IPS-18a (cell line): ENCODE data around the gene RPL37.
A peak's percentile ranks its signal among the peaks of the same experiment; 100 is the strongest.
"Not testable (repeated sequence)": the region's sequence is repeated elsewhere in the genome, so short reads cannot be mapped to it uniquely, and the experiment has no call there.

Source experiments
- H3K27ac ChIP-seq: one replicate; pipeline ENCODE4 v1.5.1; 2013; ENCODE audit warnings: low read length
- H3K27me3 ChIP-seq: one replicate; pipeline ENCODE4 v1.6.1; 2013; ENCODE audit warnings: mild to moderate bottlenecking, low read length; ENCODE audit not compliant: control insufficient read depth, insufficient read depth
- H3K36me3 ChIP-seq: one replicate; pipeline ENCODE4 v1.6.1; 2013; ENCODE audit warnings: low read depth, low read length; ENCODE audit not compliant: control insufficient read depth
- H3K4me1 ChIP-seq: one replicate; pipeline ENCODE4 v1.6.1; 2013; ENCODE audit warnings: low read depth, low read length; ENCODE audit not compliant: control insufficient read depth
- H3K4me3 ChIP-seq: one replicate; pipeline ENCODE4 v1.5.1; 2013; ENCODE audit warnings: low read length
- H3K9ac ChIP-seq: one replicate; pipeline ENCODE4 v1.6.1; 2013; ENCODE audit warnings: mild to moderate bottlenecking, low read length, moderate library complexity
- H3K9me3 ChIP-seq: one replicate; pipeline ENCODE4 v1.6.1; 2013; ENCODE audit warnings: low read depth, low read length; ENCODE audit not compliant: control insufficient read depth

RPL37 gene

DNA sequence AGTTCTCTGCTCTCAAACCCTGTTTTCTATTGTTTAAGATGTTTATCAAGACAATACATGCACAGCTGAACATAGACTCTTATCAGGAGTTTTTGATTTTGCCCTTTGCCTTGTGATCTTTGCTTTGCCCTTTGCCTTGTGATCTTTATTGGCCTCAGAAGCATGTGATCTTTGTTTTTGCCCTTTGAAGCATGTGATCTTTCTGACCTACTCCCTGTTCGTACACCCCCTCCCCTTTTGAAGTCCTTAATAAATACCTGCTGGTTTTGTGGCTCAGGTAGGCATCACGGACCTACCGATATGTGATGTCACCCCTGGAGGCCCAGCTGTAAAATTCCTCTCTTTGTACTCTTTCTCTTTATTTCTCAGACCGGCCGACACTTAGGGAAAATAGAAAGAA, 30.0 kb upstream of the RPL37 start:
- not testable (repeated sequence) for H3K27me3 ChIP-seq, H3K9me3 ChIP-seq, H3K4me1 ChIP-seq, H3K36me3 ChIP-seq, H3K9ac ChIP-seq, H3K4me3 ChIP-seq, H3K27ac ChIP-seq

GRCh38 chr5:40860711-40861110, 25.7 kb upstream of the RPL37 start:
- H3K4me1 ChIP-seq, result no peaks in the 10 kb centered on the region
- H3K4me3 ChIP-seq, result no peak overlapping the region
- H3K27me3 ChIP-seq, result no peaks in the 10 kb centered on the region
- H3K9me3 ChIP-seq, result no peaks in the 10 kb centered on the region
- H3K9ac ChIP-seq, result no peak overlapping the region
- no peak overlapping the region for H3K27ac ChIP-seq
- no peaks in the 10 kb centered on the region for H3K36me3 ChIP-seq

DNA sequence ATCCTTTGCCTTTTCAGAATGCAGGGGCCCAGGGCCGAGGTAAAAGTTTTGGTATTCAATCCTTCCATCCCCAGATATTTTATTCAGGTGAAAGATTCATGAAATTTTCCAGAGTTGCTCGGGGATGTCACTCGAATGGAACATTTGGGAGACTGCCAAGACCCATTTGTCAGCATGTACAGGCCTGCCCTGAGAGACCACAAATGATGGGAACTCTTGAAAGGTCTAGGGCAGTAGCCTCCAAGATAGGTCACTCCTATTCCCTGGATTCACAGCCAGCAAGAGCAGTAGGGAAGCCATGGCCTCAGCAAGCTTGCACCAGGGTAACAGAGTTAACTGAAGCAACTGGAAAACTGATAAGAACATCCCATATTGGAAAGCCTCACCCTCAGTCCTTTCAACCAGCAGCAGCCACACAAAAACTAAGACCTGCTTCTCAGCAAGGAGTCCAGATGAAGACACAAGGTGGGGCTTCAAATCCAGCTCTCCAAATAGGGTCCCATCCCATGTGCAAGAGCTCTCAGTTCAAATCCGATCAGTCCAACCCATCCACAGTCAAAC, 18.7 kb upstream of the RPL37 start:
- H3K4me3 ChIP-seq, result no peak overlapping the region
- no peaks in the 10 kb centered on the region for H3K4me1 ChIP-seq
- H3K9ac ChIP-seq, result no peak overlapping the region
- H3K27me3 ChIP-seq, result no peaks in the 10 kb centered on the region
- no peaks in the 10 kb centered on the region for H3K36me3 ChIP-seq
- H3K27ac ChIP-seq, result no peak overlapping the region
- no peaks in the 10 kb centered on the region for H3K9me3 ChIP-seq

DNA sequence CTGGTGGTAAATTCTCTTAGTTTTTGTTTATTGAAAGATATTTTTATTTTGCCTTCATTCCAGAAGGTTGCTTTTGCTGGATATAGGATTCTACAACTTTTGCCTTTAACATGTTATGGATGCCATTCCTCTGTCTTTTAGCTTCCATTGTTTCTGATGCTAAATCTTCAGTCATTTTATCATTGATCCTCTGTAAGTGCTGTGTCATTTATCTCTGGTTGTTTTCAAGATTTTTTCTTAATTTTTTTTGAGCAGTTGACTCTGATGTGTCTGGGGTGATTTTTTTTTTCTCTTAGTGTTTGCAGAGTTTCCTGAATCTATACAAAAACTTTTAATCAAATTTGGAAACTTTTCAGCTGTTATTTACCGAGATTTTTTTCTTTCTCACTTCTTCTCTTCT, 12.5 kb upstream of the RPL37 start:
- Histone ChIP-seq H3K4me3 (no peak overlapping the region), H3K9me3 (no peaks in the 10 kb centered on the region), H3K36me3 (no peaks in the 10 kb centered on the region), H3K4me1 (no peaks in the 10 kb centered on the region), H3K27ac (no peak overlapping the region), H3K9ac (no peak overlapping the region), H3K27me3 (no peaks in the 10 kb centered on the region)

DNA sequence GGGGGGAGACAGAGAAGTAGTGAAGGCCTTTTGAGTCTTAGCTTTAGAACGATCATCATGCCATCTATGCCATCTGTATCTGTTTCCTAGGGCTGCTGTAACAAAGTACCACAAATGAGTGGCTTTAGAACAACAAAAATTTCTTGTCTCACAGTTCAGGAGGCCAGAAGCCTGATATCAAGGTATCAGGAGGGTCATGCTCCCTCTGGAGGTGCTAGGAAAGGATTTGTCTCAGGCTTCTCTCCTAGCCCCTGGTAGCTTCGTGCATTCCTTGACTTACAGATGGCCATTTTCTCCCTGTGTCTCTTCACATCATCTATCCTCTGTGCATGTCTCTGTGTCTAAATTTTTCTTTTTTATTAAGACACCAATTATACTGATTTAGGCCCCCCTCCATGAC, 11.3 kb upstream of the RPL37 start:
- peaks cover 4% of the 10 kb centered on the region for H3K4me1 ChIP-seq
- H3K9ac ChIP-seq, result no peak overlapping the region
- H3K4me3 ChIP-seq, result no peak overlapping the region
- H3K36me3 ChIP-seq, result no peaks in the 10 kb centered on the region
- no peaks in the 10 kb centered on the region for H3K27me3 ChIP-seq
- H3K27ac ChIP-seq, result no peak overlapping the region
- H3K9me3 ChIP-seq, result no peaks in the 10 kb centered on the region

GRCh38 chr5:40844565-40844964, 9.5 kb upstream of the RPL37 start:
- H3K4me3 ChIP-seq, result no peak overlapping the region
- H3K9me3 ChIP-seq, result no peaks in the 10 kb centered on the region
- no peaks in the 10 kb centered on the region for H3K27me3 ChIP-seq
- no peak overlapping the region for H3K9ac ChIP-seq
- no peaks in the 10 kb centered on the region for H3K36me3 ChIP-seq
- H3K4me1 ChIP-seq, result peaks cover 12% of the 10 kb centered on the region
- H3K27ac ChIP-seq, result no peak overlapping the region

GRCh38 chr5:40842351-40842750, 7.3 kb upstream of the RPL37 start:
- H3K9ac ChIP-seq, result no peak overlapping the region

GRCh38 chr5:40841068-40841805, 6.2 kb upstream of the RPL37 start, which contains the start of gene CARD6:
Gene CARD6, plus strand, starts transcription at chr5:40841367. Its CDS starts 16 bp downstream, at chr5:40841383.
- Histone ChIP-seq H3K9me3 (no peaks in the 10 kb centered on the region), H3K27ac (no peak within 1 kb of the TSS), H3K36me3 (no peaks in the 10 kb centered on the region), H3K4me3 (peak within 1 kb of the TSS; percentile 39), H3K27me3 (no peaks in the 10 kb centered on the region), H3K4me1 (peaks cover 12% of the 10 kb centered on the region), H3K9ac (no peak within 1 kb of the TSS)

More at GRCh38 chr5:40842351-40842750, 7.3 kb upstream of the RPL37 start:
- Histone ChIP-seq H3K27ac (no peak overlapping the region), H3K4me3 (no peak overlapping the region), H3K9me3 (no peaks in the 10 kb centered on the region), H3K36me3 (no peaks in the 10 kb centered on the region), H3K27me3 (no peaks in the 10 kb centered on the region), H3K4me1 (peaks cover 12% of the 10 kb centered on the region)

- peaks cover 25% of the 10 kb centered on the region for H3K4me1 ChIP-seq
- H3K27ac ChIP-seq, result no peak overlapping the region
- H3K27me3 ChIP-seq, result no peaks in the 10 kb centered on the region
- no peaks in the 10 kb centered on the region for H3K9me3 ChIP-seq
- no peak overlapping the region for H3K4me3 ChIP-seq
- peaks cover 15% of the 10 kb centered on the region for H3K36me3 ChIP-seq
- no peak overlapping the region for H3K9ac ChIP-seq
Observed at GRCh38 chr5:40838086-40838485, 3.1 kb upstream of the RPL37 start.

- Histone ChIP-seq H3K27me3 (no peaks in the 10 kb centered on the region), H3K4me1 (peaks cover 19% of the 10 kb centered on the region), H3K4me3 (peak overlapping the region; percentile 100), H3K9ac (peak overlapping the region; percentile 100), H3K9me3 (no peaks in the 10 kb centered on the region), H3K27ac (peak overlapping the region; percentile 99), H3K36me3 (peaks cover 52% of the 10 kb centered on the region)
Observed at GRCh38 chr5:40834391-40834848, 602 bp downstream of the RPL37 start.

- peaks cover 19% of the 10 kb centered on the region for H3K4me1 ChIP-seq
- peaks cover 58% of the 10 kb centered on the region for H3K36me3 ChIP-seq
- H3K27ac ChIP-seq, result peak overlapping the region; percentile 99
- H3K27me3 ChIP-seq, result no peaks in the 10 kb centered on the region
- H3K4me3 ChIP-seq, result peak overlapping the region; percentile 100
- peak overlapping the region; percentile 100 for H3K9ac ChIP-seq
- H3K9me3 ChIP-seq, result no peaks in the 10 kb centered on the region
Observed at GRCh38 chr5:40833712-40834229, 1.3 kb downstream of the RPL37 start.

- H3K36me3 ChIP-seq, result peaks cover 73% of the 10 kb centered on the region
- H3K9ac ChIP-seq, result peak overlapping the region; percentile 100
- no peaks in the 10 kb centered on the region for H3K27me3 ChIP-seq
- no peak overlapping the region for H3K27ac ChIP-seq
- peaks cover 19% of the 10 kb centered on the region for H3K4me1 ChIP-seq
- peak overlapping the region; percentile 100 for H3K4me3 ChIP-seq
- no peaks in the 10 kb centered on the region for H3K9me3 ChIP-seq
Observed at GRCh38 chr5:40832345-40832744, 2.7 kb downstream of the RPL37 start.
